GM12865 (cell line): Measurements from ENCODE around the gene SLC1A4.

Experiments used
- DNase-seq: peaks from one replicate; pipeline ENCODE4 v3.0.0; 2010; ENCODE audit warnings: low read depth
- H3K4me3 ChIP-seq: 2 replicates; pipeline ENCODE4 v1.5.1; 2011; ENCODE audit warnings: mild to moderate bottlenecking, low read depth, low read length, control low read depth
- CTCF ChIP-seq: IDR thresholded peaks from 2 replicates; pipeline ENCODE4 v1.5.1; 2011; ENCODE audit warnings: low read length, control low read depth, low read depth, inconsistent platforms; ENCODE audit not compliant: insufficient read depth; ENCODE audit errors: missing control alignments

SLC1A4 gene

GRCh38 chr2:64975232-64975821 is 13.9 kb upstream of the SLC1A4 start:
- DNase-seq: no peak
- H3K4me3 ChIP-seq: no peak overlapping the region
- TF ChIP-seq CTCF: no peak

GRCh38 chr2:64976276-64976675 is 12.9 kb upstream of the SLC1A4 start:
- no peak for TF ChIP-seq CTCF
- no peak overlapping the region for H3K4me3 ChIP-seq
- no peak for DNase-seq

- peak; percentile 40 for DNase-seq
- H3K4me3 ChIP-seq: no peak overlapping the region
- peak; percentile 22 for TF ChIP-seq CTCF
Measured at GRCh38 chr2:64978514-64979268, 10.5 kb upstream of the SLC1A4 start.

- peak; percentile 36 for DNase-seq
- no peak for TF ChIP-seq CTCF
- no peak overlapping the region for H3K4me3 ChIP-seq
Measured at GRCh38 chr2:64979744-64980143, 9.5 kb upstream of the SLC1A4 start.

GRCh38 chr2:64980183-64980582 is 9.0 kb upstream of the SLC1A4 start:
- TF ChIP-seq CTCF: no peak
- DNase-seq: no peak
- no peak overlapping the region for H3K4me3 ChIP-seq

- H3K4me3 ChIP-seq: no peak overlapping the region
- peak; percentile 68 for DNase-seq
- TF ChIP-seq CTCF: no peak
Measured at GRCh38 chr2:64982311-64982857, 6.8 kb upstream of the SLC1A4 start.
